Measurements from ENCODE around the gene ATP6V0E1. TPM values are rescaled to one million over a fixed set of nuclear protein-coding genes. Genes with fewer than 3 reads are reported as not detected.
A peak's percentile ranks its signal among the peaks of the same experiment; 100 is the strongest.

ATP6V0E1 gene
- total and polyA plus RNA-seq, 11 donors: 127 to 242 (median 204) TPM

GRCh38 chr5:172941067-172941516 lies 42.5 kb upstream of the ATP6V0E1 start:
- Histone ChIP-seq H3K27ac (peak overlapping the region in 1 of 12 donors; percentile 52), H3K4me3 (no peak overlapping the region), H3K27me3 (no peaks in the 10 kb centered on the region), H3K4me1 (peaks cover 0 to 15% (median 0%) of the 10 kb centered on the region in 12 donors), H3K9me3 (no peaks in the 10 kb centered on the region), H3K36me3 (peaks cover 0 to 50% (median 29%) of the 10 kb centered on the region in 9 donors)
- no peak for DNase-seq
- WGBS, 4 donors: 63 to 69% (median 67%) methylated on average over 4 of the region's 4 CpGs
- intact Hi-C loops (cut with DNase I): loop anchor here in 3 of 10 donors (10.0 kb wide), 2 partner anchors 466 to 476 kb away; no protein-coding TSS in a partner anchor
- no peak for ATAC-seq
- TF ChIP-seq POLR2A (IDR thresholded peaks at IDR 0.05): no peak
- no peak for TF ChIP-seq CTCF (IDR thresholded peaks at IDR 0.05)

GRCh38 chr5:172942556-172942955 lies 41.0 kb upstream of the ATP6V0E1 start:
- intact Hi-C loops (cut with DNase I): loop anchor here in 3 of 10 donors (10.0 kb wide), 2 partner anchors 468 to 478 kb away; no protein-coding TSS in a partner anchor
- no peak overlapping the region for H3K4me3 ChIP-seq
- DNase-seq: peak in 1 of 5 donors; percentile 9
- peak overlapping the region in 7 of 12 donors; percentile 22 to 68 (median 40) for H3K27ac ChIP-seq
- ATAC-seq: no peak
- peaks cover 0 to 49% (median 23%) of the 10 kb centered on the region in 9 donors for H3K36me3 ChIP-seq
- H3K4me1 ChIP-seq: peaks cover 0 to 15% (median 0%) of the 10 kb centered on the region in 12 donors
- WGBS, 4 donors: 92 to 99% (median 93%) methylated on average over 11 of the region's 11 CpGs
- H3K9me3 ChIP-seq: no peaks in the 10 kb centered on the region
- no peaks in the 10 kb centered on the region for H3K27me3 ChIP-seq
- TF ChIP-seq POLR2A (IDR thresholded peaks at IDR 0.05): no peak
- no peak for TF ChIP-seq CTCF (IDR thresholded peaks at IDR 0.05)

- Histone ChIP-seq H3K36me3 (peaks cover 0 to 46% (median 19%) of the 10 kb centered on the region in 9 donors), H3K27me3 (no peaks in the 10 kb centered on the region), H3K9me3 (no peaks in the 10 kb centered on the region), H3K27ac (peak overlapping the region in 9 of 12 donors; percentile 31 to 83 (median 53)), H3K4me1 (peaks cover 0 to 15% (median 0%) of the 10 kb centered on the region in 12 donors), H3K4me3 (no peak overlapping the region)
- DNase-seq (peak; percentile 32 to 72 (median 57)), ATAC-seq (peak in 3 of 4 donors; percentile 14 to 57 (median 26))
- TF ChIP-seq POLR2A (IDR thresholded peaks at IDR 0.05): no peak
- TF ChIP-seq CTCF (IDR thresholded peaks at IDR 0.05): no peak
- intact Hi-C loops (cut with DNase I): loop anchor here in 3 of 10 donors (10.0 kb wide), 2 partner anchors 469 to 479 kb away; no protein-coding TSS in a partner anchor
- WGBS, 4 donors: 59 to 74% (median 62%) methylated on average over 18 of the region's 18 CpGs
These were observed 40.2 kb upstream of the ATP6V0E1 start for GRCh38 chr5:172943283-172943841.

GRCh38 chr5:172943906-172944305 lies 39.7 kb upstream of the ATP6V0E1 start:
- H3K9me3 ChIP-seq: no peaks in the 10 kb centered on the region
- peak overlapping the region in 9 of 12 donors; percentile 31 to 83 (median 53) for H3K27ac ChIP-seq
- DNase-seq: peak in 1 of 5 donors; percentile 18
- H3K4me3 ChIP-seq: no peak overlapping the region
- peaks cover 0 to 47% (median 18%) of the 10 kb centered on the region in 9 donors for H3K36me3 ChIP-seq
- no peak for TF ChIP-seq POLR2A (IDR thresholded peaks at IDR 0.05)
- TF ChIP-seq CTCF (IDR thresholded peaks at IDR 0.05): no peak
- peak in 1 of 4 donors; percentile 7 for ATAC-seq
- peaks cover 0 to 15% (median 0%) of the 10 kb centered on the region in 12 donors for H3K4me1 ChIP-seq
- WGBS, 4 donors: 74 to 83% (median 80%) methylated on average over 8 of the region's 8 CpGs
- intact Hi-C loops (cut with DNase I): loop anchor here in 3 of 10 donors (10.0 kb wide), 2 partner anchors 469 to 479 kb away; no protein-coding TSS in a partner anchor
- H3K27me3 ChIP-seq: no peaks in the 10 kb centered on the region
